NCI-H1048 (cell line): ENCODE data around the gene SPRYD7.
"Not testable (repeated sequence)": the region's sequence is repeated elsewhere in the genome, so short reads cannot be mapped to it uniquely, and the experiment has no call there.

Source experiments
- DNase-seq: peaks from one replicate; lab custom pipeline; 2025; lab: John Stamatoyannopoulos, UW

SPRYD7 gene

DNA sequence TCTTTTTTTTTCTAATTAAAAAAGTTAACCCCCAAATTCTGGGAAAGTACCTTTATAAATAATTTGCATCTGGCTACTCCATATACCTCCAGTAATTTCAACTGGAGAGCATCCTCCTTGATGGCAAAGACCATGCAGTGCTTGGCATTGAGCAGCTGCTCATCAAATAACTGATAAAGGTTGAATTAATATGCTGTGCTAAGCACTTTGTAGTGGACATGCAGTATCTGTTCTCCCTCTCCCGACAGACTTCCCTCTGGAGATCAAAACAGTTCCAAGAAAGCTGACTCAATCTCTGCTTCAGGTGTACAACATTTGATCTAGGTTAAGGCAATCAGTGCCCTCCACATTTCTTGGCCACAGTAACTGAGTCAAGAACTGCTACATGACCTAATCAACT, 3.3 kb downstream of the SPRYD7 start:
- no peak for DNase-seq

DNA sequence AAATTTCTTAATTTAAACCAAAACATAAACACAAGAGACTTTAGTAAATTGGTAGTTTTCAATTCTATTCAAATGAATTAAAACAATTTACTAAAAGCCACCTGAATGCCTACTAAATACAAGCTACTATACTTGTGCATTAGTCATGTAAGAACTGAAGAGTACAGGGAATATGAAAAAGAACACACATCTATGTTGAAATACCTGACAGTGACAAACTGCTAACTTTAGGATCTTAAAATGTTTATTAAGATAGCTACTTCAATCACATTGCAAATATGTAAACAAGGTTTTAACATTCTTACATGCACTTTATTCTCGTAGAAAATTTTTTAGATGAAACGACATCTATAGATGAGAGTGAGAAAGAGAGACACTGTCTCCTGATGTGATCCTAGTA, 4.1 kb downstream of the SPRYD7 start:
- DNase-seq, result no peak

DNA sequence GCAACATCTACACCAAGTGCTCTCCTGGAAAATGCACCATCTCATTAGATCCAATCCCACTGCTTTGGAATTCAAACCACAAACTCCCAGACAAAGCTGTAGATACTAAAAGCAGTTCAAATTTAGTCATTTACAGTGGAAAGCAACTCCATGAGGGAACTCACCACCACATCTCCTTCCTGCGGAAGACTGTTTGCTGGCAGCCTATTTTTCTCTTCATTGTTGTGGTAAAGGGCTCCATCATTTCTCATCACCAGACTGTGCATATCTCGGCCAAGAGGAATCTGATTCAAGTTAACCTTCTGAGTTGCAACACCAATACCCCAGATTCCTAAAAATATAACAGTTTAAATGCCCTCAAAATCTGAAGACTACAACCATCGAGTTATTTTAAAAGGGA, 8.4 kb downstream of the SPRYD7 start:
- no peak for DNase-seq

GRCh38 chr13:49925881-49926418, 10.2 kb downstream of the SPRYD7 start:
- DNase-seq, result no peak

DNA sequence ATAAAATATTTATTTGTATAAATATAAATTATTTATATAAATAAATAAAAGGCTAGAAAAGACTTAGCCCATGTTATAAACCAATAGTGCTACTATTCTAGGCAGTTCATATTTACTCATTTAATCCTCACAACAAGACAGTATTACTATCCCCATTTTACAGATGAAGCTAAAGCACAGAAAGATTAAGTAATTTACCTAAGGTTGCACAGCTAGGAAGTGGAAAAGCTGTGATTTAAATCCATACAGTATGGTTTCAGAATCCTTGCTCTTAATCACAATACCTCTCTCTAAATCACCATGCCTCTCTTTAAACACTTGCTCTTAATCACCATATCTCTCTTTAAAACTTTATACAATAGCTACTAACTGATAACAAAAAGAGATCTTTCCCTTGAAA, 13.8 kb downstream of the SPRYD7 start:
- no peak for DNase-seq

DNA sequence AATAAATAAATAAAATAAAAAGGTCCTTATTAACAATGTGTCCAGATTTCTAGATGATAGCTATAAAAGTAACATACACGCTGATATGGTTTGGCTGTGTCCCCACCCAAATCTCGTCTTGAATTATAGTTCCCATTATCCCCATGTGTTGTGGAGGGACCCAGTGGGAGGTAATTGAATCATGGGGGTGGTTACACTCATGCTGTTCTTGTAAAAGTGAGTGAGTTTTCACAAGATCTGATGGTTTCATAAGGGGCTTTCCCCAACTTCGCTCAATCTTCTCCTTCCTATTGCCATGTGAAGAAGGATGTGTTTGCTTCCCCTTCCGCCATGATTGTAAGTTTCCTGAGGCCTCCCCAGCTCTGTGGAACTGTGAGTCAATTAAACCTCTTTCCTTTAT, 15.2 kb downstream of the SPRYD7 start:
- not testable (repeated sequence) for DNase-seq

DNA sequence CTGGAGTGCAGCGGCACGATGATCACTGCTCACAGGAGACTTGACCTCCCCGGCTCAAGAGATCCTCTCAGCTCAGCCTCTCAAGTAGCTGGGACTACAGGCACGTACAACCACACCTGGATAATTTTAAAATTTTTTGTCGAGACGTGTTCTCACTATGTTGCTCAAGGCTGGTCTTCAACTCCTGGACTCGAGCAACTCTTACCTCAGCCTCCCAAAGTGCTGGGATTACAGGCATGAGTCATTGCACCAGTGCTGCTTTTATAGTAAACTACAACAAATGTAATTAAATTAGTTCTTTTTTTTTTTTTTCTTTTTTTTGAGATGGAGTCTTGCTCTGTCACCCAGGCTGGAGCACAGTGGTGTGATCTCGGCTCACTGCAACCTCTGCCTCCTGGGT, 18.0 kb downstream of the SPRYD7 start:
- DNase-seq, result not testable (repeated sequence)

DNA sequence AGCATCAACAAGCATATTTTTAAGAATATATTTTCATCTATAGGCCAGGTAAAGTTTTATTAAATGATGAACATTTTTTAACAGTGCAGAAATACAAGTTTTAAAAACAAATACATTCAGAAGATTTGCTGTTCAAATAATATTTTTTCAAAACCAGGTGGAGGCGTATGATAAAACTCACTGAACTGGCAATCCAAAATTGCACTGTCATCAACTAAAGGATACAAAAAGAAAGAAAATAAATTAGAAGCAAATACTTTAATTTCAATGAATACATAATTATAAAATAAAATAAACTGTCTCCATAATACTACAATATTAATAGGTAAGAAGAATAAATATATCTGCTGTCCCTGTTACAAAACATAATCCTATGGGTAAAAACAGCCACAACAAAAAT, 21.2 kb downstream of the SPRYD7 start:
- no peak for DNase-seq

DNA sequence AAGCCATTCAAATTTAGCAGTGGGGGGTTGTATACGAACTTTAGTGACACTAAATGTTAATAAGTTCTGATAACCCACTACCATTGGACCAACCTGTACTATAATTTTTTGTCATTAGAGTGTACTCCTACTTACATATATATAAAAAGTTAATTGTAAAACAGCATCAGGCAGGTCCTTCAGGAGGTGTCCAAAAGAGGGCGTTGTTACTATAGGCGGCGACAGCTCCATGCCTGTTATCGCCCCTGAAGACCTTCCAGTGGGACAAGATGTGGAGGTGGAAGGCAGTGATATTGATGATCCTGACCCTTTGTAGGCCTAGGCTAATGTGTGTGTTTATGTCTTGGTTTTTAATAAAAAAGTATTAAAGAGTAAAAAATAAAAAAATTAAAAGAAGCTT, 27.5 kb downstream of the SPRYD7 start:
- DNase-seq, result no peak

- no peak for DNase-seq
Measured at GRCh38 chr13:49904729-49905456, 31.2 kb downstream of the SPRYD7 start.

DNA sequence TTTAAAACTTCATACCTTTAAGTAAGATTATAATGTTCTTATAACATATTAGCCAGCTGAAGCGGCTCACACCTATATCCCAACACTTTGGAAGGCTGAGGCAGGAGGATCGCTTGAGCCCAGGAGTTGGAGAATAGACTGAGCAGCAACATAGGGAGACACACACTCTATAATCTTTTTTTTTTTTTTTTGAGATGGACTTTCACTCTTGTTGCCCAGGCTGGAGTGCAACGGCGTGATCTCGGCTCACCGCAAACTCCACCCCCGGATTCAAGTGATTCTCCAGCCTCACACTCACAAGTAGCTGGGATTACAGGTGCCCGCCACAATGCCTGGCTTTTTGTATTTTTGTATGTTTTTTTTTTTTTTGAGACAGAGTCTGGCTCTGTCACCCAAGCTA, 37.3 kb downstream of the SPRYD7 start:
- no peak for DNase-seq

DNA sequence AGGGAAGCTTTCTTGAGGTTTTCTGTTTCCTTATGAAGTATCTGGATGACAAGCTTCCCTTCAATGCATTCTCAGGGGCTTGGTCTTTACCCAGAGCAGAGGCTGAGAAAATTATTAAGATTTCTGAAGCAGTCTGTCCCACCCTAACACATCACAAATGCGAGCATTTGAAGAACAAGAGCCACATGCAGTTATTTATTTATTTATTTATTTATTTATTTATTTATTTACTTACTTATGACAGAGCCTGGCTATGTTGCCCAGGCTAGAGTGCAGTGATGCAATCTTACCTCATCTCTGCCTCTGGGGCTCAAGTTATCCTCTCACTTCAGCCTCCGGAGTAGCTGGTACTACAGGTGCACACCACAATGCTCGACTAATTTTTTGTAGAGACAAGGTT, 38.4 kb downstream of the SPRYD7 start:
- no peak for DNase-seq

- DNase-seq, result no peak
Measured at GRCh38 chr13:49895826-49896225, 40.3 kb downstream of the SPRYD7 start.

- DNase-seq, result no peak
Measured at GRCh38 chr13:49893591-49893990, 42.5 kb downstream of the SPRYD7 start.

- DNase-seq, result no peak
Measured at GRCh38 chr13:49890376-49890775, 45.8 kb downstream of the SPRYD7 start.

DNA sequence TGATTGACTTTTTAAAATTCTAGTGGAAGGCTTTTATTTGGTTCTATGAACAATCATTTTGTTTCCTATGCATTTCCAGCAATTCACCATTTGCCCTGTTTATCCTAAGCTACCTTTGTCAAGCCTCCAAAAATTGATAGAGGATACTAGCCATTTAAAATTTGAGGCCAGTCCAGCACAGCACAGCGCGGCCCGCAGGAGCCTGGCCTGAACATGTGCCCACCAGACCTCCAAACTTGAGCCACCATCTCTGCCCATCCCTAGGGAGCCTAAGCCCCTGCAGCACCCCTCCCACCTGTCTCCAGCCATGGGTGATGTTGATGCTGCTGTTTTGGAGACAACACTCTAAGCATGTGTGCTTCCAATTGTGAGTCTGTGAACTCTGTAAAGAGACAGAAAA, 57.5 kb downstream of the SPRYD7 start:
- DNase-seq, result no peak

DNA sequence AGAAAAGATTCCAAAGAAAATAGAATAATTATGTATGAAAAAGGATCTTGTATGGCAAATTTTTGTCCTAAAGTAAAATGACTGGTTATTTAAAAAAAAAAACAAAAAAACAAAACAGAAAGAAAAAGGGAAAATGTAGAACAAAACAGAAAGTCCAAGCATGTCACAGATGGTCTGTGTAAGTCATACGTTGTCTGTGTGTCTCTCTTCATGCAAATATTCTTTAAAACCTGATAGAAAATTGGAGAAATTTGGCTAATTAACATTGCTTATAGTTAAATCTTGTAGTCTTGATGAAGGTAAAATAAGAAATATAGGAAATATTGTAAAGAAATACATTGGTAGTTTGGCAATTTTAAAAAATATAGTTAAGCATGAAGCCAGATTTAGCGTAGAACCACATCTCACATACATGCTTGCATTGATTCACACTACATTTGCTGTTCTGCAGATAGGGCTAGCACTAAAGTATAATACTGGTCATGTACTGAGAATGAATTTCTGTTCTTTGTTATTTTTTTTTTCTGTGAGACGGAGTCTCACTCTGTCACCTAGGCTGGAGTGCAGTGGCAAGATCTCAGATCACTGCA, 58.4 kb downstream of the SPRYD7 start:
- no peak for DNase-seq

DNA sequence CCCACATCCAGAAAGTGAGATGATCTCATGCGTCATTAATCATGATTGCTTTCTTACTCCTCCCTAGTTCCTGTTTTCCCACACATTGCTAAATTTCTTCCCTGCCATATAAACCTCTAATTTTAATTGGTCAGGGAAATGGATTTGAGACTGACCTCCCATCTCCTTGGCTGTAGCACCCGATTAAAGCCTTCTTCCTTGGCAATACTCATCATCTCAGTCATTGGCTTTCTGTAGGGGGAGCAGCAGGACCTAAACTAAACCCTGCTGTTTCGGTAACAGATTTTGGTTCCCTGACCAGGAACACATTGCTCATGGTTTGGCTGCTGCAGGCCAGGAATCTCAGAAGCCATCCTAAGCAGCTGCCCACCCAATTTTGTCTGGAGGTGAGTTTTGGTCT, 61.7 kb downstream of the SPRYD7 start:
- no peak for DNase-seq

DNA sequence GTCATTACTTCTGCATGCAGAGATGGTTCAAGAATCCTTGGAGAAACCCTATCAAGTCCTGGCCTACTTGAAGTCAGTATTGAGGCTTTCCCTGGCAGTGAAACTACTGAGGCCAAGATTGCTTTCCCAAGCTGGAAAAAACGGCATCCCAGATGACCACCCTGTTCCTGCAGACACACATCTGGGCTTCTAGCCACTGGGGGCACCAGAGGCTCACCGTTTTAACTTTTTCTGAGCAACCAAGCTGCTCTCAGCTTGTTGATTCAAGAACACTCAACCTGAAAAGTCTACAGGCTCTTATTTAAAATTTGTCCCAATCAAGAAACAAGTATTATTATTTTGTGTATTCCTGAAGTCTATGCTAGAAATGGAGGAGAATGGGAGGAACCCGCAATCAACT, 66.6 kb downstream of the SPRYD7 start:
- DNase-seq, result no peak

GRCh38 chr13:49867834-49868233, 68.3 kb downstream of the SPRYD7 start:
- no peak for DNase-seq

- no peak for DNase-seq
Measured at GRCh38 chr13:49865218-49865617, 70.9 kb downstream of the SPRYD7 start.

GRCh38 chr13:49864509-49864908, 71.6 kb downstream of the SPRYD7 start:
- no peak for DNase-seq
